Neural progenitor cell (in vitro differentiated cells): ENCODE results near the gene ATP2B3. TPM values are rescaled to one million over a fixed set of nuclear protein-coding genes. Genes with fewer than 3 reads are reported as not detected.
"Not testable (repeated sequence)": the region's sequence is repeated elsewhere in the genome, so short reads cannot be mapped to it uniquely, and the experiment has no call there.

ENCODE experiments used
- DNase-seq: peaks from one replicate; pipeline ENCODE4 v3.0.0-alpha.2; 2016; ENCODE audit warnings: low spot score
- H2AFZ ChIP-seq: fragments of 200-600 bp; sonication (generic); replicated peaks from 2 replicates; pipeline ENCODE4 v1.6.1; 2016; ENCODE audit warnings: antibody characterized with exemption
- H3F3A ChIP-seq: fragments of 200-600 bp; sonication (generic); 2 replicates; pipeline ENCODE4 v1.6.1; 2016; ENCODE audit warnings: antibody characterized with exemption, low read depth
- H3K27ac ChIP-seq: fragments of 200-600 bp; sonication (generic); 2 replicates; pipeline ENCODE4 v1.5.1; 2016; ENCODE audit warnings: mild to moderate bottlenecking
- H3K27me3 ChIP-seq: fragments of 200-600 bp; sonication (generic); 2 replicates; pipeline ENCODE4 v1.6.1; 2016; ENCODE audit warnings: mild to moderate bottlenecking, moderate library complexity
- H3K36me3 ChIP-seq: fragments of 200-600 bp; sonication (generic); 2 replicates; pipeline ENCODE4 v1.5.1; 2016
- H3K4me1 ChIP-seq: fragments of 200-600 bp; sonication (generic); 2 replicates; pipeline ENCODE4 v1.6.1; 2016; ENCODE audit warnings: mixed run types
- H3K4me2 ChIP-seq: fragments of 200-600 bp; sonication (generic); 2 replicates; pipeline ENCODE4 v1.6.1; 2016
- H3K4me3 ChIP-seq: fragments of 200-600 bp; sonication (generic); 2 replicates; pipeline ENCODE4 v1.5.1; 2016
- H3K79me2 ChIP-seq: fragments of 200-600 bp; sonication (generic); 2 replicates; pipeline ENCODE4 v1.6.1; 2016; ENCODE audit warnings: low read depth
- H3K9ac ChIP-seq: fragments of 200-600 bp; sonication (generic); 2 replicates; pipeline ENCODE4 v1.6.1; 2016
- H3K9me3 ChIP-seq: fragments of 200-600 bp; sonication (generic); 2 replicates; pipeline ENCODE4 v1.5.1; 2016; ENCODE audit warnings: low read depth
- H4K20me1 ChIP-seq: fragments of 200-600 bp; sonication (generic); 2 replicates; pipeline ENCODE4 v1.6.1; 2016; ENCODE audit warnings: low read depth
- H3K27ac Mint-ChIP-seq: 3 replicates; pipeline ENCODE4 v1.8.0; 2021; ENCODE audit warnings: mixed read lengths
- H3K27me3 Mint-ChIP-seq: 2 replicates; pipeline ENCODE4 v1.8.0; 2022; ENCODE audit warnings: low read depth, mild to moderate bottlenecking, inconsistent platforms, moderate library complexity, mixed read lengths; ENCODE audit not compliant: insufficient read depth
- H3K36me3 Mint-ChIP-seq: 3 replicates; pipeline ENCODE4 v1.8.0; 2021; ENCODE audit warnings: mixed read lengths
- H3K4me1 Mint-ChIP-seq: 3 replicates; pipeline ENCODE4 v1.8.0; 2021; ENCODE audit warnings: mixed read lengths
- H3K4me3 Mint-ChIP-seq: 3 replicates; pipeline ENCODE4 v1.8.0; 2021; ENCODE audit warnings: mild to moderate bottlenecking, moderate library complexity, mixed read lengths
- H3K9me3 Mint-ChIP-seq: 3 replicates; pipeline ENCODE4 v1.8.0; 2020; ENCODE audit warnings: mixed read lengths
- EZH2 ChIP-seq: fragments of 200-600 bp; sonication (generic); IDR thresholded peaks from 2 replicates; pipeline ENCODE4 v1.6.1; 2017; ENCODE audit warnings: antibody characterized with exemption, mild to moderate bottlenecking, moderate library complexity
- EZH2phosphoT487 ChIP-seq: fragments of 200-600 bp; sonication (generic); IDR thresholded peaks from 2 replicates; pipeline ENCODE4 v1.6.1; 2017; ENCODE audit warnings: antibody characterized with exemption
- total RNA-seq: library from RNA; depleted of rRNA; stranded (reverse); fragments of >200 nt; gene quantifications from 2 replicates; pipeline ENCODE4 v1.2.3, GENCODE V29; 2015; ENCODE audit warnings: low replicate concordance
- TF ChIP-seq, protein P1 (sequence below): fragments of 200-600 bp; sonication (generic); IDR thresholded peaks from 2 replicates; pipeline ENCODE4 v1.5.1; 2017; ENCODE audit warnings: antibody characterized with exemption, mild to moderate bottlenecking

ATP2B3 gene
- total RNA-seq, 1 donor from 2014 or later = not detected

DNA sequence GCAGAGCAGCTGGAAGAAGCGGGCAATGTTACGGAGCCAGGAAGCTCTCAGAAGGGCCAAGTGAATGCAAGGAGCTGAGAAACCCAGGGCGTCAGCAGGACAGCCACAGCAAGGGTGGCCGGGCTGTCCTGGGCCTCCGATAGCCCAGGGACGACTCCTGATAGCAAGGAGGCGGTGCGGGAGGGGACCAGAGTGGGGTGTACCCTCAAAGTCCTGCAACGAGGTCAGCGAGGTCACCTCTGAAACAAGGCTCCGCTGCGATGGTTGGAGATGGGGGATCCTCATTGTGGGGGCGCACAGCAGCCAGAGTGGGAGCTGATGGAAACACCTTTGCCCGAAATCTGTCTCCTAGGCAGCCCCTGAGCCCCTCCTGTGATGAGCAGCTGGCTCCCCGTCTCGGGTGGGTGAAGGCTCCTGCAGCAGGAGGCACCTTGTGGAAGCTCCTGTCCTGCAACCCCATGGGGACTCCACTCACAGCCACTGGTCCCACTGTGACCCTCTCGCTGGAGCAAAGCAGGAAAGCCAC, 85.8 kb downstream of the ATP2B3 start:
- Histone ChIP-seq H3K36me3 (no peaks in the 10 kb centered on the region), H3K4me3 (no peak overlapping the region), H2AFZ (no peak overlapping the region), H4K20me1 (no peaks in the 10 kb centered on the region), H3K4me2 (no peak overlapping the region), H3K27me3 (peaks cover 24% of the 10 kb centered on the region), H3K79me2 (peaks cover 3% of the 10 kb centered on the region), H3K9ac (no peak overlapping the region), H3K9me3 (no peaks in the 10 kb centered on the region), H3K27ac (no peak overlapping the region), H3K4me1 (no peaks in the 10 kb centered on the region), H3F3A (no peaks in the 10 kb centered on the region)
- no peak overlapping the region for H3K4me3 Mint-ChIP-seq
- no peak overlapping the region for H3K27ac Mint-ChIP-seq
- no peak for DNase-seq
- H3K4me1 Mint-ChIP-seq = peaks cover 12% of the 10 kb centered on the region
- peaks cover 37% of the 10 kb centered on the region for H3K9me3 Mint-ChIP-seq
- peaks cover 14% of the 10 kb centered on the region for H3K27me3 Mint-ChIP-seq
- TF ChIP-seq EZH2phosphoT487 (no peak), EZH2 (no peak)
- TF ChIP-seq, protein P1, sequence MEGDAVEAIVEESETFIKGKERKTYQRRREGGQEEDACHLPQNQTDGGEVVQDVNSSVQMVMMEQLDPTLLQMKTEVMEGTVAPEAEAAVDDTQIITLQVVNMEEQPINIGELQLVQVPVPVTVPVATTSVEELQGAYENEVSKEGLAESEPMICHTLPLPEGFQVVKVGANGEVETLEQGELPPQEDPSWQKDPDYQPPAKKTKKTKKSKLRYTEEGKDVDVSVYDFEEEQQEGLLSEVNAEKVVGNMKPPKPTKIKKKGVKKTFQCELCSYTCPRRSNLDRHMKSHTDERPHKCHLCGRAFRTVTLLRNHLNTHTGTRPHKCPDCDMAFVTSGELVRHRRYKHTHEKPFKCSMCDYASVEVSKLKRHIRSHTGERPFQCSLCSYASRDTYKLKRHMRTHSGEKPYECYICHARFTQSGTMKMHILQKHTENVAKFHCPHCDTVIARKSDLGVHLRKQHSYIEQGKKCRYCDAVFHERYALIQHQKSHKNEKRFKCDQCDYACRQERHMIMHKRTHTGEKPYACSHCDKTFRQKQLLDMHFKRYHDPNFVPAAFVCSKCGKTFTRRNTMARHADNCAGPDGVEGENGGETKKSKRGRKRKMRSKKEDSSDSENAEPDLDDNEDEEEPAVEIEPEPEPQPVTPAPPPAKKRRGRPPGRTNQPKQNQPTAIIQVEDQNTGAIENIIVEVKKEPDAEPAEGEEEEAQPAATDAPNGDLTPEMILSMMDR = no peak
- H3K36me3 Mint-ChIP-seq = peaks cover 2% of the 10 kb centered on the region

DNA sequence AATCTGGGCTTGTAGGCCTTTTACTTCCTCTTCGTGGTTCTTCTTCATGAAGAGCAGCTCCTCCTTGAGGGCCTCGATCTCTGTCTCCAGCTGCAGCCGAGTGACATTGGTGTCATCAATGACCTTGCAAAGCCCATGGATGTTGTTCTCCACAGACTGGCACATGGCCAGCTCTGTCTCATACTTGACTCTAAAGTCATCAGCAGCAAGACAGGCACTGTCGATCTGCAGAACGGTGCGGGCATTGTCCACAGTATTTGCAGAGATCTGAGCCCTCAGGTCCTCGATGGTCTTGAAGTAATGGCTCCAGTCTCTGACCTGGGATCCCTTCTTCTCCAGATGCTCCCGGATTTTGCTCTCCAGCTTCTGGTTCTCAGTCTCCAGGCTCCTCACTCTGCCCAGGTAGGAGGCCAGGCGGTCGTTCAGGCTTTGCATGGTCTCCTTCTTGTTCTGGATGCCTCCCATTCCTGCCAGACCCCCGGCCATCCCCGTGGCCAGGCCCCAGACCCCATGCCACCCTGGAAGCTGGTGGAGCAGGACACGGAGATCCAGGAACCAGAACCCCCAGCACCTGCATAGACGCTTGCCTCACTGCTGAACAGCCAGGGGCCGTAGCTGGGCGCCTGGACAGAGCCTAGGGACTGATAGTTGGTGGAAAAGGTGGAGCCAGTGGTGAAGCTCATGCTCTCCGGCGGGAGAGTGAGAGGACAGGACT, 87.4 kb downstream of the ATP2B3 start:
- H3K36me3 ChIP-seq, H3K9me3 ChIP-seq, H4K20me1 ChIP-seq, H3K4me1 Mint-ChIP-seq, H3K4me2 ChIP-seq, H3K4me1 ChIP-seq, H3K4me3 ChIP-seq, H3K79me2 ChIP-seq, H2AFZ ChIP-seq, H3F3A ChIP-seq, H3K9ac ChIP-seq, H3K27ac Mint-ChIP-seq, H3K36me3 Mint-ChIP-seq, DNase-seq, H3K27ac ChIP-seq, H3K4me3 Mint-ChIP-seq: not testable (repeated sequence)
- Mint-ChIP-seq H3K27me3 (peaks cover 20% of the 10 kb centered on the region), H3K9me3 (peaks cover 41% of the 10 kb centered on the region)
- peaks cover 40% of the 10 kb centered on the region for H3K27me3 ChIP-seq

DNA sequence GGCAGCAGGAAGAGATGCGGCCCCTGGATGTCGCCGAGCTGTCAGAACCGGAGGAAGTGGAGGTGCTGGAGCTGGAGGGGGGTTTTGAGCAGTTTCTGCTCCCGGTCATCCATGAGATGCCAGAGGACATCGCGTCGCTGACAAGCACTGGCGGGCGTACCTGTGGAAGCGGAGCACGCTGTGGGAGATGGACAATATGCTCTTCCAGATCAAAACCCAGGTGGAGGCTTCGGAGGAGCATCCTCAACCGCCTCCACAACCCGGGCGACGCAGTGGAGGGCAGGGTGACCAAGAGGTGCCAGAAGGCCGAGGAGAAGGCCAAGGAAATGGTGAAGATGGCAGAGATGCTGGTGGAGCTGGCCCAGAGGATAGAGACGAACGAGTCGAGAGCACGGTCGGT, 89.1 kb downstream of the ATP2B3 start:
- TF ChIP-seq EZH2phosphoT487 (no peak), EZH2 (no peak)
- TF ChIP-seq, protein P1 = no peak
- H3K4me3 ChIP-seq = no peak overlapping the region
- H3K36me3 Mint-ChIP-seq = peaks cover 2% of the 10 kb centered on the region
- no peaks in the 10 kb centered on the region for H4K20me1 ChIP-seq
- H3F3A ChIP-seq = peaks cover 4% of the 10 kb centered on the region
- no peak overlapping the region for H3K9ac ChIP-seq
- H3K4me3 Mint-ChIP-seq = no peak overlapping the region
- H3K9me3 Mint-ChIP-seq = peaks cover 36% of the 10 kb centered on the region
- no peaks in the 10 kb centered on the region for H3K79me2 ChIP-seq
- H3K4me1 ChIP-seq = no peaks in the 10 kb centered on the region
- H3K27me3 Mint-ChIP-seq = peaks cover 14% of the 10 kb centered on the region
- no peak overlapping the region for H3K27ac Mint-ChIP-seq
- no peak overlapping the region for H3K27ac ChIP-seq
- H2AFZ ChIP-seq = no peak overlapping the region
- peaks cover 52% of the 10 kb centered on the region for H3K27me3 ChIP-seq
- H3K36me3 ChIP-seq = no peaks in the 10 kb centered on the region
- no peak for DNase-seq
- no peaks in the 10 kb centered on the region for H3K9me3 ChIP-seq
- H3K4me1 Mint-ChIP-seq = no peaks in the 10 kb centered on the region
- H3K4me2 ChIP-seq = no peak overlapping the region

DNA sequence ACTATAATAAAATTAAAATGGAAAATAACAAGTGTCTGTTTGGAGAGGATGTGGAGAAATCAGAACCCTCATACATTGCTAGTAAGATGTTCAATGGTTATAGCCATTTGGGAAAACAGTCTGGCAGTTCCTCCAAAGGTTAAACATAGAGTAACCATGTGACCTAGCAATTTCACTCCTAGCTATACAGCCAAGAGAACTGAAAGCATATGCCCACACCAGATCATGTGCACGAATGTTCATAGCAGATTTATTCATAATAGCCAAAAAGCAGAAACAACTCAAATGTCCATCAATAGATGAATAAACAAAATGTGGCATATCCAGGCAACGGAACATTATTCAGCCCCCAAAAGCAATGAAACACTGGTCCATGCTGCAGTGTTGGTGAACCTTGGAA, 90.9 kb downstream of the ATP2B3 start:
- no peak overlapping the region for H3K4me3 Mint-ChIP-seq
- TF ChIP-seq, protein P1 = no peak
- no peak for TF ChIP-seq EZH2
- no peak for TF ChIP-seq EZH2phosphoT487

More for the DNA sequence above, 90.9 kb downstream of the ATP2B3 start:
- Histone ChIP-seq H4K20me1 (no peaks in the 10 kb centered on the region), H3K4me1 (no peaks in the 10 kb centered on the region), H3K9me3 (no peaks in the 10 kb centered on the region), H3K4me2 (no peak overlapping the region), H3K4me3 (no peak overlapping the region), H3K27me3 (peaks cover 71% of the 10 kb centered on the region), H3F3A (peaks cover 4% of the 10 kb centered on the region), H3K79me2 (no peaks in the 10 kb centered on the region), H2AFZ (no peak overlapping the region), H3K9ac (no peak overlapping the region), H3K27ac (no peak overlapping the region), H3K36me3 (no peaks in the 10 kb centered on the region)
- no peak for DNase-seq
- Mint-ChIP-seq H3K9me3 (peaks cover 28% of the 10 kb centered on the region), H3K36me3 (no peaks in the 10 kb centered on the region), H3K27ac (no peak overlapping the region), H3K27me3 (peaks cover 21% of the 10 kb centered on the region), H3K4me1 (peaks cover 2% of the 10 kb centered on the region)
